22Rv1 (cell line): ENCODE results near the gene P2RY1.

Source experiments
- H3K27ac ChIP-seq: fragments of 450-650 bp; 2 replicates; pipeline ENCODE4 v1.5.1; 2017
- CTCF ChIP-seq: fragments of 450-650 bp; IDR thresholded peaks from 2 replicates; pipeline ENCODE4 v1.5.1; 2017; ENCODE audit warnings: mild to moderate bottlenecking
- ZFX ChIP-seq: fragments of 450-650 bp; IDR thresholded peaks from 2 replicates; pipeline ENCODE4 v1.6.1; 2017; ENCODE audit warnings: antibody characterized with exemption, borderline replicate concordance

The P2RY1 gene

GRCh38 chr3:152834776-152835600, at the start of gene P2RY1:
P2RY1 (plus strand) TSS chr3:152835131; CDS start chr3:152835783, 652 bp downstream.
- peak within 1 kb of the TSS; percentile 67 for H3K27ac ChIP-seq
- TF ChIP-seq ZFX (no peak), CTCF (peak; percentile 63)

DNA sequence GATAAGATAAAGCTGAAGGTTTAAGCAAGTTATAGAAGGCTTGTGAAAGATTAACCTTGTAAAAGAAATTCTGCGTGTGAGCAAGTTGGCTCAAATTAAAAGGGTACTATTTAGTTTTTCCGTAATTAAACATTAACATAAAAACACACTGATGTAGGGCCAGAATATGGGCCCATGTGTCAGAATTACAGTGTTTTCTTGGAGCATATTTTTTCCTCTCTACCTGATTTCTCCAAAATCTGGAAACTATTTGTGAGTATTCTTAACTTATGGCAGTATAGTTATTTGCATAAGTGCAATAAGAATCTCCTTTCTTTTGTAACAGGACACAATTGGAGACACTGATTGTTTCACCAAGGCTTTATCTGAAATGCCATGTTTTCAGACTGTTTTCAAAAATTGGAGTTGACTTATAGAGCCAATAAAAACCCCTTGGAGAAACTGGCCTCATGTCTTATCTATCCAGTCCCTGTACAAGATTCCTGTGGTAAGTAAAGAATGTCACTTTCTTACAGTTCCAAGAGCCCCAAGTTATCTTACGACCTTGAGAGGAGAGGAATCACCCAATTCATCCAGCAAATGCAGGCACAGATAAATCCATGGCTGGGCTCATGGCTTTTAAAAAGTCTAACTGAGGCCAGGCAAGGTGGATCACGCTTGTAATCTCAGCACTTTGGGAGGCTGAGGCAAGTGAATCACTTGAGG, 47.8 kb upstream of the P2RY1 start:
- H3K27ac ChIP-seq: no peak overlapping the region
- TF ChIP-seq CTCF: no peak
- TF ChIP-seq ZFX: no peak

GRCh38 chr3:152790651-152791387, 44.1 kb upstream of the P2RY1 start:
- H3K27ac ChIP-seq: no peak overlapping the region
- TF ChIP-seq ZFX (no peak), CTCF (no peak)

GRCh38 chr3:152793969-152794368, 41.0 kb upstream of the P2RY1 start:
- TF ChIP-seq CTCF: no peak
- TF ChIP-seq ZFX: no peak
- H3K27ac ChIP-seq: peak overlapping the region; percentile 57

- no peak for TF ChIP-seq ZFX
- no peak for TF ChIP-seq CTCF
- H3K27ac ChIP-seq: peak overlapping the region; percentile 44
Observed at GRCh38 chr3:152797751-152798432, 37.0 kb upstream of the P2RY1 start.

DNA sequence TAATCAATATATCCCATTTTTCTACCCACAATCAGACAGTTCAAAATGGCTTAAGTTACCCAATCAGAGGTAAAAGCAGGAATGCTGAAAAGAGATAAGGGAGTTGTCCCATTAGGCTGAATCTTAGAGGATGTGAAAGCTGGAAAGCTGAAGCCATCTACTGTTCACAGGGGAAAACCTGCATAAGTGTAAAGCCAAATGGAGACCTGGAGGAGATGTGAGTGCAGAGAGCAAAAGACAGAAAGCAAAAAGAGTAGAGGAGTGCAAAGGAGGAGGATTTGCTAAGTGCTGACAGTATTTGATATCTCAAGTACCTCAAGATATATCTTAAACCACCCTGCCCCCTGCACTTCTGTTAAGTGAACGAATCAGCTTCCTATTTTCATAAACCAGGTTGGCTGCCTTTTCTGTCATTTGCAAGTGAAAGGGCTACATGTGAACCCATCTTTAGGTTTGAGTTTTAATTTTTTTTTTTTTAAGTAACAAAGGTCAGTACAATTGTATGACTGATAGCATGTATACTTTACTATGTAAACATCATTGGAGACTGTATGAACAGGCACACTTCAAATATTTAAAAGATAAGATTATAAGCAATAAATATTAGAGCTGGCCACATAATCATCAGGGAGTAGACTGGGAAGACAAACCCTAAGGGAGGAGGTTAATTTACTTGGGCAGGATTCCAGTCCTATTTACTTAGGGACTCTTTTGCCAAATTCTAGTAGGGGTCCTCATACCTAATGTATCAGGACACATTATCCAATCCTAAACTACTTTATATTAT, 22.8 kb upstream of the P2RY1 start:
- TF ChIP-seq ZFX: no peak
- no peak; the same call in 1 of the 2 replicates for TF ChIP-seq CTCF
- peak overlapping the region; percentile 44 for H3K27ac ChIP-seq
